HG02973 (cell line): Measurements from ENCODE around the gene IRF2BP2.

ENCODE experiments used
- ATAC-seq: cut with Tn5 transposase; IDR thresholded peaks from one replicate; pipeline ENCODE4 v1.9.1; 2021; ENCODE audit warnings: moderate library complexity; ENCODE audit not compliant: unreplicated experiment

IRF2BP2 gene

GRCh38 chr1:234614081-234614489 lies 4.1 kb upstream of the IRF2BP2 start:
- no peak for ATAC-seq

- no peak for ATAC-seq
Observed at GRCh38 chr1:234613128-234613875, 3.3 kb upstream of the IRF2BP2 start.

GRCh38 chr1:234612352-234613127 lies 2.6 kb upstream of the IRF2BP2 start:
- peak; percentile 24 for ATAC-seq

GRCh38 chr1:234611847-234612351 lies 1.9 kb upstream of the IRF2BP2 start:
- no peak for ATAC-seq

- ATAC-seq = peak; percentile 23
Observed at GRCh38 chr1:234611225-234611846, 1.4 kb upstream of the IRF2BP2 start.

GRCh38 chr1:234610666-234611224 lies 767 bp upstream of the IRF2BP2 start:
- ATAC-seq = peak; percentile 35

- ATAC-seq = no peak
Observed at GRCh38 chr1:234609691-234610042, 311 bp downstream of the IRF2BP2 start.

- ATAC-seq = no peak
Observed at GRCh38 chr1:234608911-234609690, 877 bp downstream of the IRF2BP2 start.

- ATAC-seq = peak; percentile 28
Observed at GRCh38 chr1:234608025-234608910, 1.7 kb downstream of the IRF2BP2 start.

GRCh38 chr1:234607109-234608024 lies 2.6 kb downstream of the IRF2BP2 start:
- no peak for ATAC-seq

- no peak for ATAC-seq
Observed at GRCh38 chr1:234606784-234607108, 3.2 kb downstream of the IRF2BP2 start.

GRCh38 chr1:234605983-234606783 lies 3.8 kb downstream of the IRF2BP2 start:
- no peak for ATAC-seq

GRCh38 chr1:234605399-234605982 lies 4.5 kb downstream of the IRF2BP2 start:
- no peak for ATAC-seq

GRCh38 chr1:234604495-234605398 lies 5.2 kb downstream of the IRF2BP2 start:
- no peak for ATAC-seq

GRCh38 chr1:234603221-234604204 lies 6.5 kb downstream of the IRF2BP2 start:
- ATAC-seq = no peak
